ENCODE data around the gene ACR.

ACR gene

GRCh38 chr22:50702821-50703725 is 34.9 kb upstream of the ACR start:
- no peak for DNase-seq (ENCODE audit: low read depth)

- DNase-seq (ENCODE audit: low read depth) = no peak
Observed at GRCh38 chr22:50703726-50704509, 34.1 kb upstream of the ACR start.

GRCh38 chr22:50704510-50705218 is 33.3 kb upstream of the ACR start:
- DNase-seq (ENCODE audit: low read depth) = no peak

DNA sequence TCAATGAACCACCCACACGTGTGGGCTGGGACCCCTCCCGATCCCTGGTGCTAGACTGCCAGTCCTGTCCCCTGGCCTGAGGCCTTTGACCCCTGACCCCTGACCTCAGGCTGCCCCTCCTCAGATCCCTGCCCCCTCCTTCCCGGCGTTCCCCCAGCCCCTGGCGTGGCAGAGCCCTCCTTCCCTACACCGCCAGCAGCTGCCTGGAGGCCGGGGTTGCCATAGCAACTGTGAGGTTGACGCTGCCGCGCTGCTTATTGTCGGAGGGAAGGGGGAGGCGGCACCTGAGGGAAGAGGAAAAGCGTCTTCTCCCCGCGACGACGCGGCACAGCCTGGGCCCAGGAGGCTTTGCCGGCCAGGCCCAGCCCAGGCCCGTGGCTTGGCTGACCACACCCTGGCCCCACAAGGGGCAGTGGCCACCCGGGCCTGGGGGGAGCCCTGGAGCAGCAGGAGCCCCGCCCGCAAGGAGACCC is 32.7 kb upstream of the ACR start:
- DNase-seq (ENCODE audit: low read depth) = no peak

DNA sequence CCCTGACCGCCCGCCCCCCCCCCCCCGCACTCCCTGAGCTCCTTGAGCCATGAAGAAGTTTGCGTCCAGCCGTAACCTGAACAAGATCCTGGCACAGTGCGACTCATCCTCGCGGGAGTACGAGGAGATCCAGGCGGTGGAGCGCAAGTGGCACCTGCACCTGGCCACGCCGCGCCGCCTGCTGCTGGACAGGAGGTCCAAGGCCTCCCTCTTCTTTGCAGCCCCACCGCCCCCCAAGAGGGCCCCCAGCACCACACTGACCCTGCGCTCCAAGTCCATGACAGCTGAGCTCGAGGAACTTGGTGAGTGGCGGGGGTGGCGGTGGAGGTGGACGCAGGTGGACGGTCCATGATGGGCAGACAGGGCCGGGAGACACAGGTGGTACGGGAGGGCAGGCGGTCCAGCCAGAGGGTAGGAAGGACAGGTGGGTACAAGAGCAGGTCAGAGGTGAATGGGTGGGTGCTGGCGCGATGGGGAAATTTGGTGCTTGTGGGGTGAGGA is 32.1 kb upstream of the ACR start:
- DNase-seq (ENCODE audit: low read depth) = no peak

- no peak for DNase-seq (ENCODE audit: low read depth)
Observed at GRCh38 chr22:50706481-50707125, 31.4 kb upstream of the ACR start.

DNA sequence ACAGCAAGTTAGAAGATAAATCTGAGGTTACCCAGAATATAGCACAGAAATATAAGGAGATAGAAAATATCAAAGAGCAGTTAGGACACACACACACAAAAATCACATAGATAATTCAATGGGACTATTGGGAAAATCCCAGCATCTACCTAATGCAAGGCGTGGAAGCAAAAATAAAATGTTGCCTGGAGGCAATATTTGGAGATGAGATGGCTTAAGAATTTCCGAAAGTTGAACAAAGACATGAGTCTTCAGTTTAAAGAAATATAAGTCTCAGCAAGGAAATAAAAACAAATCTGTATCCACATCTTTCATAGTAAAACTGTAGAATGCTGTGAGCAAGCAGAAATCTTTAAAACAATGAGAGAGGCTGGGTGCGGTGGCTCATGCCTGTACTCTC is 29.5 kb upstream of the ACR start:
- no peak for DNase-seq (ENCODE audit: low read depth)

DNA sequence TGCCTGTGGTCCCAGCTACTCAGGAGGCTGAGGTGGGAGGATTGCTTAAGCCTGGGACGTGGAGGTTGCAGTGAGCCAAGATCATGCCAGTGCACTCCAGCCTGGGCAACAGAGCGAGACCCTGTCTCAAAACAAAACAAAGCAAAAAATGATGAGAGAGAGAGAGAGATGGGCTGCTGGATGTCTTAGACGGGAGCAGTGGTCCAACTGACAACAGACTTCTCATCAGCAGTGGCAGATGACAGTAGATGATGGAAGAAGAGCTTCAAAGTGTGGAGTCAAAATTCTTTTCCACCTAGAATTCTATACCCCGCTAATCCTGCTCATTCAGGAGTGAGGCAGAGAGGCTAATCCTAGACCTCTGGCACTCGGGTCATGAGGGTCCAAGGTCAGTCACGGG is 29.0 kb upstream of the ACR start:
- DNase-seq (ENCODE audit: low read depth) = no peak

- no peak for DNase-seq (ENCODE audit: low read depth)
Observed at GRCh38 chr22:50710221-50710620, 27.8 kb upstream of the ACR start.

DNA sequence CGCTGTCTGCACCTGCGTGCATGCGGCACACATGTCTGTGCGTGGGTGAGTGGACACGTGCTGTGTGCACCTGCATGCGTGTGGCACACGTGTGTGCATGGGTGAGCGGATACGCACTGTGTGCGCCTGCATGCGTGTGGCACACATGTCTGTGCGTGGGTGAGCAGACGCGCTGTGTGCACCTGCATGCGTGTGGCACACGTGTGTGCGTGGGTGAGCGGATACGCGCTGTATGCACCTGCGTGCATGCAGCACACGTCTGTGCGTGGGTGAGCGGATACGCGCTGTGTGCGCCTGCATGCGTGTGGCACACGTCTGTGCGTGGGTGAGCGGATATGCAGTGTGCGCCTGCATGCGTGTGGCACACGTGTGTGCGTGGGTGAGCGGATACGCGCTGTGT is 27.1 kb upstream of the ACR start:
- DNase-seq (ENCODE audit: low read depth) = no peak

- DNase-seq (ENCODE audit: low read depth) = no peak
Observed at GRCh38 chr22:50711446-50712340, 26.3 kb upstream of the ACR start.

GRCh38 chr22:50712341-50713007 is 25.5 kb upstream of the ACR start:
- DNase-seq (ENCODE audit: low read depth) = no peak

- DNase-seq (ENCODE audit: low read depth) = no peak
Observed at GRCh38 chr22:50713008-50713385, 25.0 kb upstream of the ACR start.

DNA sequence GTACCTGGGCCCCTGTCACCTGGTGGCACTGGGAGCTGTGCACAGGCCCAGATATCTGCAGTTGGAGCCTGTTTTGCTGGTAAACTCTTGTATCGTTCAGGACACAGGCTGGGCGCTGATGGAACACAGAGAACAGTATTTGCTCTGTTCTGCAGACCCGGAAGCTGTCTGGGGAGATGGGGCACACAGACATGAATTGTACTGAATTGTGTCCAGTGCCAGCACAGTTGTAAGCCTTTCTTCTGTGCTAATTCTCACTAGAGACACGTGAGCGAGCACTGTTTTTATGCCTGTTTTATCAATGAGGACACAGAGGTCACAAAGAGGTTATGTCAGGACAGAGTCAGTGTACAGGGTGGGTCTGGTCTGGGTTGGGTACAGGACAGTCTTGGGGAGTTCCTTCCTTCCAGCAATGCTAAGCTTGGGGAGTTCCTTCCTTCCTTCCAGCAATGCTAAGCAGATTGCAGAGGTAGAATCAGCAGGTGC is 24.4 kb upstream of the ACR start:
- no peak for DNase-seq (ENCODE audit: low read depth)

- no peak for DNase-seq (ENCODE audit: low read depth)
Observed at GRCh38 chr22:50714150-50714549, 23.9 kb upstream of the ACR start.

DNA sequence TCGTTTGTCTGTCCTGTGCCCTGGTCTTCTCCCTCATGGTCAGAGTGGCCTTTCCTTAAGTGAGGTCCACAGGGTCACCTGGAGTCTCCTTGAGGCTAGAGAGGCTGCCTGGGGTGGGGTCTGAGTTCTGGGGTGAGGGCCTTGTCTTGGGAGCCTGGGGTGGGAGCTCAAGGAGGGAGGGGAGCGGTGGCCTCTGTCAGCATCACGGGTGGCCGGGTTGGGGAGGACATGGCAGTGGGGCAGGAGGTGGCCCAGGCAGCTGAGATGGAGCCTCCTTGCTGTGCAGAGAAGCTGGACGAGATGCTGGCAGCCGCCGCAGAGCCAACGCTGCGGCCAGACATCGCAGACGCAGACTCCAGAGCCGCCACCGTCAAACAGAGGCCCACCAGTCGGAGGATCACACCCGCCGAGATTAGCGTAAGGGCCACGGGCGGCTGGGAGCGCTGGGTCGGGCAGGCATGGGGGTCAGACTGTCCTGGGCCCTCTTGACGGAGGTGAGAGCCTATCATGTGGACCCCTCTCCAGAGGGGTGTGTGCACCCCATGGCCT is 23.3 kb upstream of the ACR start:
- no peak for DNase-seq (ENCODE audit: low read depth)

GRCh38 chr22:50715250-50715649 is 22.8 kb upstream of the ACR start:
- DNase-seq (ENCODE audit: low read depth) = no peak

DNA sequence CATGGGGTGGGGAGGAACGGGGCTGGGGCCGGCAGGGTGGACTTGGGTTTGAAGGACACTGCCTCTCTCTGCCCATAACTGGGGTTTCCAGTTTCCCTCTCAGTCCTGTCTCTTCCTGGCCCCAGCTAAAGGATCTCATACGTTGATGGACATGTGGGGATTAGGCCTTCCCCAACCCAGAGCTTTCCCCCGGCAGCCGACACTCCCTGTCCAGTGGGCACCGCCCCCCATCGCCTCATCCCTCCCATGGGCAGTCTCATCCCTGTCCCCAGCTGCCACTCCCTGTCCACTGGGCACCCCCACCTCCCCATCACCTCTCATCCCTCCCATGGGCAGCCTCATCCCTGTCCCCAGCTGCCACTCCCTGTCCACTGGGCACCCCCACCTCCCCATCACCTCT is 22.2 kb upstream of the ACR start:
- DNase-seq (ENCODE audit: low read depth) = no peak

DNA sequence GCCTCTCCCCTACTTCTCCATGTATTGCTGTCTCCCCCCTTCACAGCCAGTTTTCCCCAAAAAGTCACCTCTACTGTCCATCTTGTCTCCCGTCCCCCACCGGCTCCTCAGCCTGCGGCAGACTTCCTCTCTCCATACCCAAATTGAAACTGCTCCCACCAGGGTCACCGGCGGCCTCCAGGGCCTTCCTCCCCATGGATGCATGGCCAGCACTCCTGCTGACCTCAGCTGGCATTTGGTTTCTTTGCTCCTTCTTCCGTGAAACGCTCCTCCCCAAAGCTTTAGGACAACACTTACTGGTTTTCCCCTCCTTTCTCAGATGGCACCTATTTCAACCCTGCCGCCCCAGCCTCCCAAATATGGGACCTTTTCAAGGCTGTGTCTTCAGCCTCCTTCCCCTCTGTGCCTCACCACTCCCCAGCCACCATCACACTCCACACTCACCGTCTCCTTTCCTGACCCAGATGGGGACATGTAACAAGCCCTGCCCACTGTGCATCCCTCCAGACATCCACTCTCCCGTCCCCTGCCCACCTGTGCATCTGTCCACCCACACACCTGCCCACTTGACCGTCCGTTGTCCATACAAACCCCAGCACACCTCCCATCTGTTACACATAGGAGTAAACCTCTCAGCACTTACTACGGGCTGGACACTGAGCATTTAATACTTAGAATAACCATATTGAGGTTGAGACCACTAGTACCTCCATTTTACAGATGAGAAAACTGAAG is 21.5 kb upstream of the ACR start:
- DNase-seq (ENCODE audit: low read depth) = no peak
